HG03196 (cell line): Measurements from ENCODE around the gene RIMBP2.
"Not testable (repeated sequence)": the region's sequence is repeated elsewhere in the genome, so short reads cannot be mapped to it uniquely, and the experiment has no call there.

Source experiments
- ATAC-seq: cut with Tn5 transposase; IDR thresholded peaks from one replicate; pipeline ENCODE4 v1.9.1; 2021; ENCODE audit not compliant: unreplicated experiment

Gene RIMBP2

DNA sequence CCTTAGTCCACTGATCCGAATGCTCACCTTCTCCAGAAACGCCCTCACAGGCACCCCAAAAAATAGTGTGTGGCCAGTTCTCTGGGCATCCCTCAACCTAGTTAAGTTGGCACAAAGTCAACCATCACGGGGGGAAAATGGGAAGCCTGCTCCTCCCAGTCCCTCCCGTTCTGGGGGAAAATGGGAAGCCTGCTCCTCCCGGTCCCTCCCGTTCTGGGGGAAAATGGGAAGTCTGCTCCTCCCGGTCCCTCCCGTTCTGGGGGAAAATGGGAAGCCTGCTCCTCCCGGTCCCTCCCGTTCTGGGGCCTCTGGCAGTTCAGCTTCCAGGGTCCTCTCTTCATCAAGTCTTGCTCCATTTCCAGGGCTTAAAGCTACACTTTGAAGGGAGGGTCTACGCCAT lies 106.1 kb downstream of the RIMBP2 start:
- ATAC-seq: no peak

DNA sequence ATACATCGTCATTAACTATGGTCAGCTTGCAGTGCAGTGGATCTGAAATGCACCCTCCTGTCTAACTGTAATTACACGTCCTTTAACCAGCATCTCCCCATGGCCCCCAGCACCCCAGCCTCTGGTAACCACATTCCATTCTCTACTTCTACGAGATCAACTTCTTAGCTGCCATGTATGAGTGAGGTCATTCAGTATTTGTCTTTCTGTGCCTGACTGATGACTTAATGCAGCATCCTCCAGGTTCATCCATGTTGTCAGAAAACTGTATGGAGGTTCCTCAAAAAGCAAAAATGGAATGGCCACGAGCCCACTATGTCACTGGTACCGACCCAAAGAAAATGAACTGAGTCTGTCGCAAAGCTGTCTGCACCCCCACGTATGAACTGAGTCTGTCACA lies 107.3 kb downstream of the RIMBP2 start:
- ATAC-seq: no peak

DNA sequence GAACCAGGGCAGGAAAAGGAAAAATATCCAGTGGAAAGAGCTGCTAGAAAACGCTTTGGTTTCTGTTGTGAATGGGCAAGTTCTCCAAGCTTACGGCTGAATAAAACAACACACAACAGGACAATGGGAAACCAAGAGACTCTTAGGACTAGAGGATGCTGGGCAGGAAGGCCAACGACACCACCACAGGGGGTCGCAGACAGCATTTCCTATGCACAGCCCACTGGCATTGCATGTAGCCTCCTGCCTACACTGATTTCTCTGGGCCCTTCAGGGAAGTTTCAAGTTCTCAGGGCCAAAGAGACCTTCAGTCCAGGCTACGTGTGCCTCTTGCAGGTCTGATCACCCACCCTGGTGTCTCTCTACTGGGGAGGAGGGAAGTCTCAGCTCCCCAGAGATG lies 108.0 kb downstream of the RIMBP2 start:
- no peak for ATAC-seq

DNA sequence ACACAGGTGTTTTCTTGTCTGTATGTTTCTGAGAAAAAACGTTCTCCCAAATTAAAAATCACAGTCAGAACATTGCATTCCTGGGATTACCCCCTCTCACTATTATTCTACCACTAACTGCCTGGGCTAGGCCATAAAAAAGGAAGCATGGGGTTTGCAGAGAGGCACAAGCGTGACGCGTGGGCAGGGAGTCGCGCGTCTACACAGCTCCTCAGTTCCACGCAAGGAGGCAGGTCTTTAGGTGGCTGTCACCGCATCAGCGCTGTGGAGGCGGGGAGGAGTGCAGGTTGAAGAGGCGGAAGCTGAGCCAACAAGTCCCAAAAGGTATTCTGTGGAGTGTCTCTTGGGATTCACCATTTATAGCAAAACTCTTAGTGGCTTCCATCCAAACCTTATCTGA lies 109.9 kb downstream of the RIMBP2 start:
- no peak for ATAC-seq

DNA sequence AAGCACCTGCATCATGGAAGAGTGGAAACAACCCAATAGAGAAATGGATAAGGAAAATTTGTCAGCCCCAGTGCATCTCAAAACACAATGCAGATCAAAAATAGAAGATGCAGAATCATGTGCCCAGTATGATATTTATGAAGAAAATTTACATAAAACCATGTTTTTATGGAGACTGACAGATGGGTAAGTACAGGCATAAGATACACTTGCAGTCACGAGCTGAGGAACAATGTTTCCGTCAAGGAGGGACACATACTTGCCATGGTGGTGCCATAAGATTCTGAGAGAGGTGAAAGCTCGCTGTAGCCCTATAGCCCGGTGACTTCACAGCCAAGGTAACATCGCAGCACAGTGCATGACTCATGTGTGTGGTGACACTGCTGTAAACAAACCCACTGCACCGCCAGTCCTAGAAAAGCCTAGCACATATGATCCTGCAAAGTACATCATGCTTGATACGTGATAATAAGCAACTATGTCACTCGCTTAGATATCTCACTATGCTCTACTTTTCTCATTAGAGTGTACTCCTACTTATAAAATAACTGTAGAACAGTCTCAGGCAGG lies 112.6 kb downstream of the RIMBP2 start:
- no peak for ATAC-seq

DNA sequence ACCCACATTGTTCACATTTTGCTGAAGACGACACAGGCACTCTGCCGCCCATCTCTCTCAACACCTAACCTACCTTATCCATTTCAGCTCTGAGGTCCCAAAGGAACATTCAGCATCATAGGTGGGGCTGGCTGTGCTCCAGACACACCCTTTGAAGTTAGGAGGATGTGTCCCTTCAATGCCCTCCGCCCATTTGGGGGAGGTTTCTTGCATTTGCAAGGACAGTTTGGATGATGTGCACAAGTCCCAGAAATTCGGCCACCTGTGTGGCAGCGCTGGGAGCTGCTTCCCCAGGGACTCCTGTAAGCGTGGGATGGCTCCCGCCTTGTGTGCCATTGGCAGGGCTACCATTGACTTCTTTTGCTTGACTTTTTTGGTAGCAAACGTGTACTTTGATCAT lies 113.8 kb downstream of the RIMBP2 start:
- ATAC-seq: no peak

DNA sequence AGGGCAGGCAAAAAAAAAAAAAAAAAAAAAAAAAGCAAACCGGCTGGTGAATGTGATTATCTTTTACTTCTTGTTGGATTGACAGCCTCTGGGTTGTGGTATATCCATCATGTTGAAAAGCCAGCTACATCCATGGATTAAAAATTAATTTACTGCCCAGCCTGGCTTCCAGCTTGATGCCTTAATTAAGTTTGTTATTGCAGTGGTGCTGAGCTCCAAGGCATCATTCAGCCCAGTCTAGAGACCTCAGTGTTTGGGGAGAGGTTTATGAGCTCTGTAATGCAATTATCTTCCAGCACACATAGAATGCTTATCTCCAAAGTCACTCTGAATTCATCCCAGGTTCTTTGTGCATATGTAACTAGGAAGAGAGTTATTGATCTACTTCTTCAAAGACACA lies 114.8 kb downstream of the RIMBP2 start:
- no peak for ATAC-seq

DNA sequence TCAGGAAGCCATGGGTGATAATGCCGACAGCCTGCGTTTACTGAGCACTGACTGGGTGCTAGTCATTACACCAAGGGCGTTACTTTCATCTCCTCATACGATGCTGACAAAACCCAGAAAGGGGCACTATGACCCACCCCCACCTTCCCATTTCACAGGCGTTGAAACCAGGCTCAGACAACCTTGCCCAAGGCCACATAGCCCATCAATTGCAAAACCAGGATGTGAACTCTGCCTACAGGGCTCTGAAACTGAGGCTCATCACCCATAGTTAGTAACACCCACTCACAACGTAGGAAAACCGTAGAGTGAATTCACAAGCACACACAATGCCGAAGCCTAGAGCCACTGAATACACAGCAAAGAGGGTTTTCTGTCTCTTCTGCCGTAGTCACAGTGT lies 119.9 kb downstream of the RIMBP2 start:
- no peak for ATAC-seq

DNA sequence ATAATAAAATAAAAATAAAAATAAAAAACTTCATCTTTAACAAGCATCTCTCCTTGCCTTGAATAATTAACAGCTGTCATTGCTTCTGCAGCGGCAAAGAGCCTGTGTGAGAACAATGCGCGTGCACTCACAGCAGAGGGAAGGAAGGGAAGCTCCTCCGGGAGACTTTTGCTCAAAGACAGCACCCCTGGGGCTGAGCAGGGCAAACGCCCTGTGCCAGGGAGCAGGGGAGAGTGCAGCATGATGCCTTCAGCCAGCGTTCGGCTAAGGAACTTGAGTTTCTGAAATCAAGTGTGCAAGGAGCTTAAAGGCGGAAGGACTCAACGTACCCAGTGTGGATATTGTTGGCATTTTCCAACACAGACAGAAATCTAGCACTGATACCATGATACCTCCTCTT lies 120.5 kb downstream of the RIMBP2 start:
- no peak for ATAC-seq

DNA sequence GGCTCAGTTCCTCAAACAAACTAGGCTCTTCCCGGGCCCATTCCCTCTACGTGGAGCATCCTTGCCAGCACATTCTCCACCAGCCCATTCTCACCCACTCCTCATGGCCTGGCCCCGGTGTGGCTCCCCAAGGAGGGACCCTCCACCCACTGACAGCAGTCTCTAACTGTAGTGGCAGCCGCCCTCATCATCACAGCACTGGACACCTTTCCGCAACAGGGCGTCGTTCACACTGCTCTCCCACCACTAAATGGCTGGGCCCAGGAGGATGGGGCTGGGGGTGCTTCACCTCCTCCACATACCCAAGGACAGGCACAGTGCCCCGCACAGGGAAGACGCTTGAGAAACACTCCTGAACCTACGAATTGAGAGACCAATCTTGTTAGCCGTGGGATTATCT lies 123.0 kb downstream of the RIMBP2 start:
- ATAC-seq: no peak

DNA sequence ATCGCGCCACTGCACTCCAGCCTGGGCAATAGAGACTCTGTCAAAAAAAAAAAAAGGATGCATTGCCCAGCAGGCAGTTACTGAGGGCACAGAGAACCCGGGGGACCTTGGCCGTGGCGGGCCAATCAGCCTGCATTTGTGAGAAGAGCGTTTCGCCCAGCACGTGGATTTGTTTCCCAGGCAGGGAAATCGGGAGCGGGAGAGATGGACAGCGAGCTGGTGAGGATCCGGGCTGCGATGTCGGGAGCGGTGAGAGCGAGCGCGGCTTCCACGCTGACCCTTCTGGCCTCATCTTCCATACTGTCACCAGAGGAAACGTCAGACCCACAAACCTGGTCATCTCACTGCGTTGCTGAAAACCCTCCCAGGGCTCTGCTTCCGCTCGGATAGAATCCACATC lies 123.5 kb downstream of the RIMBP2 start:
- ATAC-seq: no peak

DNA sequence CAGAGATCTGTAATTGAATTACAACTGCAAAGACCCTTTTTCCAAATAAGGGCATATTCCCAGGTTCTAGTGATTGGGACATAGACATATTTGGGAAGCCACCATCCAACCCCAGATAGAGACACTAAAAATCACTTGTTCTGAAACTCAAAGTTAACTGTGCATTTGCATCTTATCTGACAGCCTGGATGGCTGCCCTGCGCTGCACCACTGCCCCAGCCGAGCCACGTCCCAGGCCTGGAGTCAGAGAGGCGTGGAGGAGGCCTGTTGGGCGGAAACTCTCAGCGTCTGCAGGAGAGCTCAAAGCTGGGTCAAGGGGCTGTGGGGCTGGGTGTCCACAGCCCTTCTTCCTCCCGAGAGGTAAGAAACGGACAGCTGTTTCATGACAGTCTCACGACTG lies 124.4 kb downstream of the RIMBP2 start:
- ATAC-seq: no peak

DNA sequence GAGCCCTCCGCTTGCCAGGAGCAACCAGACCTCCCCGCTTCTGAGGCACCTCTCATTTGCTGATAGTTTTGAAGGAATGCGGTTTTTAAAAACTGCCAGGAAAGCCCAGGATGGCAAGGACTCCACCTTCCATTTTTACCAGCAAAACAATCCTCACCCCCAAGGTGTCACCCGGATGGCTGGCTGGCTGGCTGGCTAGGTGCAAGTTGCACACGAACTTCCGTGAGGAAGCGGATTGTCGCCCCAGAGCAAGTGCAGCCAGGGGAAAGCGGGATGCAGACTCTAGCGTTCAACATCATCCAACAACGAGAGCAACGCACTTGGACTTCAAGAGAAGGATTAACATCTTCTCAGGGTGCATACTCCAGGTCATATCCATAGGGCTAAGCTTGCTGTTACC lies 125.4 kb downstream of the RIMBP2 start:
- ATAC-seq: no peak

DNA sequence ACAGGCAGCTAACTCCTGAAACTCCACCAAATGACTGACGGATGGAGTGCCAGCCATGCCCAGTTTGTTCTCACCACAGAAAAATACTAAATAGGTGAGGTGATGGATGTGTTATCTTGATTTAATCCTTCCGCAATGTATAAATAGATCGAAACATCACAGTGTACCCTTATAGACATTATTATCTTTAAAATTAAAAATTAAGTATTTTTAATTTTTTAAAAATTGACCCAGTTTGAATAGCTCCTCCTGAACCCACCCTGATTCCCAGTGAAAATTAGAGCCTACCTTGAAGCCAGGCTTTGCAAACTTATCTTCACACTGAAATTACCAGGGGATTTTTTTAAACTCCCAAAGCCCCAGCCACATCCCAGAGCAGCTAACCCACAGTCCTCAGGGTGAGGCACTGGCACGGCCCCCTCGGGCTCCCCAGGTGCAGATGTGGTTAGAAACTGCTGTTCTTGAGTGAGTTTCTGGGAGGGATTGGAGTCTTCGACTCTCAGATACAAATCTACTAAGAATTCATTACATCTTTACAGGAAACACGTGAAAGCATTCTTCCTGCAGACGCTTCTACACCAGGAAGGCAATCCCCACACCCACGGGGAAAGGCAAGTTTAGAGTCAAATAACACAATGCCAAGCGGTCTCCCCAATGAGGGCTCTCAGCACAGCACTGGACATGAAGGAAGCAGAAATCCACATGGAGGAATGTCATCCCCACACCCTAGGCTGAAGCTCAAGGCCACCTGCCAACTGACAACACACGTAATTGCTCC lies 126.4 kb downstream of the RIMBP2 start:
- no peak for ATAC-seq

DNA sequence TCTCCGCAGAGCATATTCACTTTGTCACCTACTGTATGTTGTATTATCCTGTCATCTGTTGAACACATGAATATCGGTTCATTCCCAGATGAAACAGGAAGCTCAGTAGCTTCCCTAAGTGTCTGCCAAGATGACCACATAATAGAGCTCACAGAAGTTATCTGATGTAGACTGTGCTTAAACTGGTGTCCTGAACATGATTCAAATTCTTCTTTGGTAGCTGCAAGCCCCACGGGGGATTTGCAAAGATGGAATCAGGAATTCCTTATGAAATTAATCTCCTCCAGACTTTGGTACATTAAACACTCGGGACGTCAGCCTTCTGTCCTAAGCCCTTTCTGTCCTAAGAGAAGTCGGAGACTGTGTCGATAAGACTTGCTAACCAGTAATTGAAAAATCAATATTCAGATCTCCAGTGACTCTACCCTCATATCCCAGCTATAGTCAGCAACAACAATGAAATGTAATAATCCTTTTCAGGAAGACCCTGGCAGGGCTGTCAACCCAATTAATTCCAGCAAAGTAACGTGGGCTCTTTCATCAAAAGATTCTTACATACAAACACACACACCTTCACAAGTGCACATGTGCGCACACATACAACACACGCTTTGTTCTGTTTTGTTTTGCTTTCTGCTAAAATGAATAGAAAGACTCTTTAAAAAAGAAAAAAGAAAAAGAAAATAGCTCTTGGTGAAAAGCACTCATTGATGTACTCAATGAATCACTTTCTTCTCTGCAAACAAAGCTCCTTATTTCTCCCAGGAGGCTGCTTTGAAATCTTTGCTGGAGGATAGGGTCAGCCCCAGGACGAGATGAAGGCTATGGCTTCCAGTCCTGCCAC lies 127.2 kb downstream of the RIMBP2 start:
- no peak for ATAC-seq

DNA sequence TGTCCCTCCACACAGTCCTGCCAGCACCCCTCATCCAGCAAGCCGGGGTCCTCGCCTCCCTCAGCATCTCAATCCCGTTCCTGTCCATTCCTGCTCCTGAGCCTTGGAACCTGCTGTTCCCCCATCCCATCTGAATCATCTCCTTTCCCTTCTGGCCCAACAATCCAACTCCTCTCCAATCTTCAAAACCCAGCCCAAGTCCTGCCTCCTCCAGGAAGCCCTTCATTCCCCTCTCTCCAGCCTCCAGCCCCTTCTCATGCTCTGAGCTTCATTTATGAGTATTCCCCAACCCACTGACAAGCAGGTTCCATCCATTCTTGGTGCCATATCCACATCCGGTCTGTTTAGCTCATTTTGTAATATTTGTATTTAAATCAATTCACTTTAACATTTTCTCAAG lies 128.1 kb downstream of the RIMBP2 start:
- ATAC-seq: no peak

DNA sequence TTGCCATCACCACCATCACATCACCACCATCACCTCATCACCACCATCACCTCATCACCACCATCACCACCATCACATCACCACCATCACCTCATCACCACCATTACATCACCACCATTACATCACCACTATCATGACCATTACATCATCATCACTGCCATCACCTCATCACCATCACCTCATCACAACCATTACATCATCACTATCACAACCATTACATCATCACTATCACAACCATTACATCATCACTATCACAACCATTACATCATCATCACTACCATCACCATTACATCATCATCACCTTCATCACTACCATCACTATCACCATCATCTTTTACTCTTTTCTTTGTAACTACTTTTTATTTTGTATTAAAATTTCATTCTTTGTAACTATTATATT lies 131.6 kb downstream of the RIMBP2 start:
- not testable (repeated sequence) for ATAC-seq

DNA sequence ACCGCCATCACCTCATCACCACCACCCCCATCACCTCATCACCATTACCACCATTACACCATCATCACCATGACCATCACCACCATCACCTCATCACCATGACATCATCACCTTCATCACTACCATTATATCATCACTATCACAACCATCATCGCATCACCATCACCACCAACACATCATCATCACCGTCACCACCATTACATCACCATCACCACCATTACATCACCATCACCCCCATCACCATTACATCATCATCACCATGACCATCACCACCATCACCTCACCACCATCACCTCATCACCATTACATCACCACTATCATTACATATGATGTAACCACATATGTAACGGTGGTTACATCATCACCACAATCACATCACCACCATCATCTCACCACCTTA lies 132.3 kb downstream of the RIMBP2 start:
- ATAC-seq: no peak

DNA sequence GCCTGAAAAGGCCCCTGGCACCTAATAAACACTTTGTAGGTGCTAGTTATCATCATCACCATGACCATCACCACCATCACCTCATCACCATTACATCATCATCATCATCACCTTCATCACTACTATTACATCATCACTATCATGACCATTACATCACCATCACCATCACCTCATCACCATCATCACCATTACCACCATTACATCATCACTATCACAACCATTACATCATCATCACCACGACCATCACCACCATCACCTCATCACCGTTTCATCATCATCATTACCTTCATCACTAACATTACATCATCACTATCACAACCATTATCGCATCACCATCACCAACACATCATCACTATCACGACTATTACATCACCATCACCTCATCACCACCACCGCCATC lies 132.8 kb downstream of the RIMBP2 start:
- ATAC-seq: no peak

DNA sequence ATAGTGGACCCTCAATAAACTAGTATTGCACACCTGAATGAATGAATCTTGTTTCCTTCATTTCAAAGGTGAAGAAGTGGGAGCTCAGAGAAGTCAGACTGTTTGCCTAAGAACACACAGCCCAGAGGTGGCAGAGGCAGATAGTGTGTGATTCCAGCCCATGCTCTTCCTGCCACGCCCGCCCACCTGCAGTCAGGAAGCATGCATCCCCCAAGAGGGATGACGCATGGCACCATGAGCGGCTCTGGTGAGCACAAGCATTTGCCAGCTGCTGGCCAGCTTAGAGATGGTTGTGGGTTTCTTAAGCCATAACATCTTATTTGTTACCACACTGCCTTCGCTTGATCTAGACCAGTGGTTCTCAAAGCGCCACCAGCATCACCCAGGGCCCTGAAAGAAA lies 133.8 kb downstream of the RIMBP2 start:
- no peak for ATAC-seq

DNA sequence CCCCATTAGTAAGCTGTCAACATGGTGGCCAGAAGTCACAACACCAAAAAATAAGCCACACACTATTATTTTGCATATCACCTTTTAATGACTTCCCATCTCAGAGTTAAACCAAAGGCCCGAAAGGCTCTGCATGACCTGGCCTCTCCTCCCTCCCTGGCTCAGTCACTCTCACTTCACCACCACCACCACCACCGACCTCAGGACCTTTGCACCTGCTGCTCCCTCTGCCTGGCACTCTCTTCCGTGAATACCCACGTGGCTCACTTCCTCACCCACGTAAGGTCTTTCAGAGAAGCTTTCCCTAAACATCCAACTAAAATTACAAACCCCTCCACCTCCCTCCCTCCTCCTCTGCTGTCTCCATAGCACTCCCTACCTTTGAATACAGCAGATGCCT lies 134.3 kb downstream of the RIMBP2 start:
- ATAC-seq: no peak

DNA sequence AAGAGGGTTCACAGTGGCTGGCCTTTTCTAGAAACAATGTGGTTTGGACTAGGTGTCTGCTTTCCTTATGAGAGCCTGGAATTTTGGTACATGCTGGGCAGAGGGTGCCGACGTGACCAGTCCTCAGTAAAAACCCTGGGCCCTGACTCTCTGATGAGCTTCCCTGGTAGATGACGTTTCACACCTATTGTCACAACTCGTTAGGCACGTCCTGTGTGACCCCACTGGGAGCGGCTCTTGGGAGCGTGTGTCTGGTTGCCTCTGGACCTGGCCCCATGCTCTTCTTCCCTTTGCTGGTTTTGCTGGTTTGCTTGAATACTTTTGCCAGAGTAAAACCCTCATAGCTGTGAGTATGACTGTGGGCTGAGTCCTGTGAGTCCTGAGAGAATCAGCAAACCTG lies 136.9 kb downstream of the RIMBP2 start:
- no peak for ATAC-seq
